B cell (primary cell): Measurements from ENCODE around the gene ZNF557. TPM values are rescaled to one million over a fixed set of nuclear protein-coding genes. Genes with fewer than 3 reads are reported as not detected.
A peak's percentile ranks its signal among the peaks of the same experiment; 100 is the strongest.

Experiments used
- ATAC-seq: fragments of 200-7000 bp; cut with Tn5 transposase; one replicate; pipeline ENCODE4 v1.10.0; 2021; ENCODE audit warnings: low read depth, mild to moderate bottlenecking, moderate number of reproducible peaks, moderate library complexity
- CTCF ChIA-PET: fragments of 350-600 bp; sonication (Branson Sonifier 250); formaldehyde crosslinking; loops from one replicate; lab custom pipeline; 2021; ENCODE audit warnings: antibody characterized with exemption, inconsistent platforms; lab: Charles Lee
- POLR2A ChIA-PET: fragments of 350-600 bp; sonication (Branson Sonifier 250); formaldehyde crosslinking; loops from one replicate; lab custom pipeline; 2021; ENCODE audit warnings: antibody characterized with exemption; lab: Charles Lee
- DNase-seq: peaks from one replicate; pipeline ENCODE4 v3.0.0; 2013
- H2AFZ ChIP-seq: 2 replicates; pipeline ENCODE4 v1.6.1; 2012; ENCODE audit warnings: mild to moderate bottlenecking, low read depth, low read length; ENCODE audit not compliant: insufficient read depth, poor library complexity, severe bottlenecking
- H3K27ac ChIP-seq, 2 donors: 1 replicate in 1 of 2; 2 replicates in 1 of 2; pipeline ENCODE4 v1.5.1; 2012 to 2013; ENCODE audit warnings: low read length in 2 of 2, mild to moderate bottlenecking in 2 of 2, moderate library complexity in 1 of 2
- H3K27me3 ChIP-seq, 4 experiments: fragments of 200-600 bp in 1 of 4; sonication (generic) in 1 of 4; replicated peaks in 1 of 4; 1 replicate in 2 of 4; 2 replicates in 2 of 4; pipeline versions ENCODE4 v1.6.1 to v1.7.0; 2013 to 2016; ENCODE audit warnings: low read length in 3 of 4, mild to moderate bottlenecking in 2 of 4, mixed read lengths in 1 of 4, moderate library complexity in 1 of 4; ENCODE audit not compliant: insufficient read depth in 4 of 4, control insufficient read depth in 3 of 4; ENCODE audit errors: control extremely low read depth in 1 of 4
- H3K36me3 ChIP-seq, 2 experiments: replicated peaks in 1 of 2; 1 replicate in 1 of 2; 2 replicates in 1 of 2; pipeline versions ENCODE4 v1.6.1 to v1.7.1; 2013; ENCODE audit warnings: low read length in 1 of 2; ENCODE audit not compliant: insufficient read depth in 2 of 2, control insufficient read depth in 1 of 2; ENCODE audit errors: control extremely low read depth in 1 of 2, extremely low read depth in 1 of 2
- H3K4me1 ChIP-seq, 2 donors: fragments of 200-600 bp in 1 of 2; sonication (generic) in 1 of 2; 1 replicate in 1 of 2; 2 replicates in 1 of 2; pipeline versions ENCODE4 v1.5.1 to v1.6.1; 2013 to 2017; ENCODE audit warnings: low read length in 2 of 2; ENCODE audit not compliant: control insufficient read depth in 2 of 2, insufficient read depth in 2 of 2
- H3K4me2 ChIP-seq: replicated peaks from 2 replicates; pipeline ENCODE3; 2012; ENCODE audit warnings: mild to moderate bottlenecking, low read depth, low read length; ENCODE audit not compliant: poor library complexity, severe bottlenecking
- H3K4me3 ChIP-seq, 5 experiments: fragments of 200-600 bp in 1 of 5; sonication (generic) in 1 of 5; 1 replicate in 3 of 5; 2 replicates in 2 of 5; pipeline versions ENCODE4 v1.5.1 to v1.7.0; 2011 to 2016; ENCODE audit warnings: low read length in 4 of 5, mild to moderate bottlenecking in 4 of 5, low read depth in 2 of 5, control low read depth in 1 of 5, moderate library complexity in 1 of 5; ENCODE audit not compliant: insufficient read depth in 1 of 5; ENCODE audit errors: control extremely low read depth in 1 of 5, extremely low read depth in 1 of 5
- H3K79me2 ChIP-seq: fragments of 200-600 bp; sonication (generic); one replicate; pipeline ENCODE4 v1.6.0; 2016; ENCODE audit warnings: low read length; ENCODE audit not compliant: control insufficient read depth, insufficient read depth
- H3K9ac ChIP-seq: fragments of 200-600 bp; sonication (generic); 2 replicates; pipeline ENCODE4 v1.6.1; 2017; ENCODE audit warnings: mild to moderate bottlenecking, low read length, moderate library complexity
- H3K9me3 ChIP-seq, 3 donors: one replicate each; pipeline versions ENCODE4 v1.6.1 to v1.7.1; 2013; ENCODE audit warnings: low read length in 2 of 3; ENCODE audit not compliant: control insufficient read depth in 2 of 3, insufficient read depth in 1 of 3; ENCODE audit errors: control extremely low read depth in 1 of 3
- H4K20me1 ChIP-seq: 2 replicates; pipeline ENCODE4 v1.6.0; 2012; ENCODE audit warnings: mild to moderate bottlenecking, low read length; ENCODE audit not compliant: insufficient read depth, control insufficient read depth, poor library complexity, severe bottlenecking
- H3K27ac Mint-ChIP-seq: one replicate; pipeline ENCODE4 v1.8.0; 2021; ENCODE audit warnings: mixed read lengths
- H3K27me3 Mint-ChIP-seq: one replicate; pipeline ENCODE4 v1.8.0; 2021; ENCODE audit warnings: mixed read lengths
- H3K4me1 Mint-ChIP-seq: one replicate; pipeline ENCODE4 v1.8.0; 2021; ENCODE audit warnings: mixed read lengths
- H3K4me3 Mint-ChIP-seq: one replicate; pipeline ENCODE4 v1.8.0; 2021; ENCODE audit warnings: mixed read lengths
- H3K9me3 Mint-ChIP-seq: one replicate; pipeline ENCODE4 v1.8.0; 2022; ENCODE audit warnings: mixed read lengths; ENCODE audit not compliant: insufficient read depth
- CTCF ChIP-seq: fragments of 200-600 bp; IDR thresholded peaks from one replicate; pipeline ENCODE4 v1.8.0; 2022; ENCODE audit warnings: antibody characterized with exemption, mild to moderate bottlenecking
- EZH2 ChIP-seq: IDR thresholded peaks from 2 replicates; pipeline ENCODE4 v1.6.1; 2012; ENCODE audit warnings: borderline replicate concordance, low read depth, mild to moderate bottlenecking, moderate library complexity, low read length; ENCODE audit not compliant: insufficient read depth, poor library complexity, severe bottlenecking
- WGBS: methylation state at CpG from one replicate; pipeline ENCODE4 v1.1.5; 2013; ENCODE audit warnings: missing lambda C conversion rate; ENCODE audit not compliant: insufficient coverage; 5-methylcytosine and 5-hydroxymethylcytosine counted together
- intact Hi-C: fragments of 100-400 bp; cut with micrococcal nuclease; formaldehyde crosslinking; loops from one replicate; pipeline ENCODE4 v1.10.0; 2022
- polyA plus RNA-seq: library from polyadenylated mRNA; depleted of rRNA; stranded (reverse); fragments of >200 nt; gene quantifications from 2 replicates; pipeline ENCODE4 v1.2.3, GENCODE V29; 2012
- total RNA-seq, 2 donors: library from RNA; stranded (reverse); fragments of 120-200 nt in 1 of 2; gene quantifications; 1 replicate in 1 of 2; 2 replicates in 1 of 2; pipeline versions ENCODE4 v1.2.3 to v1.2.4, GENCODE V29; 2013 to 2022

Gene ZNF557
- total and polyA plus RNA-seq, 2 donors (not counting 1 experiment from before 2014, with no cell fraction given) = 1.5 to 26.8 TPM

GRCh38 chr19:7069904-7070226 is 362 bp downstream of the ZNF557 start:
- DNase-seq (no peak), ATAC-seq (no peak)
- H3K9me3 Mint-ChIP-seq = no peaks in the 10 kb centered on the region
- intact Hi-C loops = loop anchor here (1.0 kb wide), 1 partner anchor 29 kb away; no protein-coding TSS in a partner anchor
- Histone ChIP-seq H3K9me3 (peaks cover 0 to 19% (median 2%) of the 10 kb centered on the region in 3 donors), H2AFZ (peak overlapping the region; percentile 100), H3K27me3 (no peaks in the 10 kb centered on the region), H3K4me1 (peaks cover 8 to 17% of the 10 kb centered on the region in 2 donors), H3K4me3 (peak overlapping the region; percentile 78 to 99 (median 93)), H3K4me2 (peak overlapping the region; percentile 90), H3K36me3 (peaks cover 0 to 29% of the 10 kb centered on the region in 2 experiments), H3K27ac (peak overlapping the region; percentile 80 to 91), H4K20me1 (peaks cover 14% of the 10 kb centered on the region), H3K9ac (peak overlapping the region; percentile 97), H3K79me2 (peaks cover 29% of the 10 kb centered on the region)
- H3K4me3 Mint-ChIP-seq = peak overlapping the region; percentile 92
- WGBS = 0% methylated on average over 12 of the region's 12 CpGs
- peak overlapping the region; percentile 92 for H3K27ac Mint-ChIP-seq
- H3K27me3 Mint-ChIP-seq = no peaks in the 10 kb centered on the region
- POLR2A ChIA-PET = interaction anchor here (0.7 to 1.7 kb wide), 4 partner anchors 8 to 1092 kb away, joined by 3 to 6 read pairs (median 4); partner anchors contain the start of genes PET100, RANBP3 and XAB2
- CTCF ChIA-PET = interaction anchor here (1.2 kb wide), 1 partner anchor 271 kb away, joined by 6 read pairs; no protein-coding TSS in a partner anchor
- TF ChIP-seq EZH2 (no peak), CTCF (no peak)
- peaks cover 19% of the 10 kb centered on the region for H3K4me1 Mint-ChIP-seq

GRCh38 chr19:7072541-7072940 is 3.0 kb downstream of the ZNF557 start:
- Histone ChIP-seq H3K27me3 (no peaks in the 10 kb centered on the region), H3K79me2 (peaks cover 34% of the 10 kb centered on the region), H3K36me3 (peaks cover 5 to 56% of the 10 kb centered on the region in 2 experiments), H3K4me1 (peaks cover 8 to 17% of the 10 kb centered on the region in 2 donors), H3K4me3 (no peak overlapping the region), H3K9me3 (peaks cover 3 to 40% (median 4%) of the 10 kb centered on the region in 3 donors), H3K4me2 (no peak overlapping the region), H2AFZ (no peak overlapping the region), H3K9ac (no peak overlapping the region), H4K20me1 (peaks cover 15% of the 10 kb centered on the region), H3K27ac (no peak overlapping the region)
- DNase-seq (no peak), ATAC-seq (no peak)
- H3K27me3 Mint-ChIP-seq = no peaks in the 10 kb centered on the region
- WGBS = 97% methylated on average over 3 of the region's 6 CpGs
- POLR2A ChIA-PET = no interaction called here
- H3K9me3 Mint-ChIP-seq = no peaks in the 10 kb centered on the region
- H3K27ac Mint-ChIP-seq = no peak overlapping the region
- CTCF ChIA-PET = no interaction called here
- peak overlapping the region; percentile 40 for H3K4me3 Mint-ChIP-seq
- TF ChIP-seq CTCF (no peak), EZH2 (no peak)
- H3K4me1 Mint-ChIP-seq = peaks cover 19% of the 10 kb centered on the region
- intact Hi-C loops = no loop called here
